ENCODE measurements around the gene CRACDL.
"Not testable (repeated sequence)": the region's sequence is repeated elsewhere in the genome, so short reads cannot be mapped to it uniquely, and the experiment has no call there.

CRACDL gene

DNA sequence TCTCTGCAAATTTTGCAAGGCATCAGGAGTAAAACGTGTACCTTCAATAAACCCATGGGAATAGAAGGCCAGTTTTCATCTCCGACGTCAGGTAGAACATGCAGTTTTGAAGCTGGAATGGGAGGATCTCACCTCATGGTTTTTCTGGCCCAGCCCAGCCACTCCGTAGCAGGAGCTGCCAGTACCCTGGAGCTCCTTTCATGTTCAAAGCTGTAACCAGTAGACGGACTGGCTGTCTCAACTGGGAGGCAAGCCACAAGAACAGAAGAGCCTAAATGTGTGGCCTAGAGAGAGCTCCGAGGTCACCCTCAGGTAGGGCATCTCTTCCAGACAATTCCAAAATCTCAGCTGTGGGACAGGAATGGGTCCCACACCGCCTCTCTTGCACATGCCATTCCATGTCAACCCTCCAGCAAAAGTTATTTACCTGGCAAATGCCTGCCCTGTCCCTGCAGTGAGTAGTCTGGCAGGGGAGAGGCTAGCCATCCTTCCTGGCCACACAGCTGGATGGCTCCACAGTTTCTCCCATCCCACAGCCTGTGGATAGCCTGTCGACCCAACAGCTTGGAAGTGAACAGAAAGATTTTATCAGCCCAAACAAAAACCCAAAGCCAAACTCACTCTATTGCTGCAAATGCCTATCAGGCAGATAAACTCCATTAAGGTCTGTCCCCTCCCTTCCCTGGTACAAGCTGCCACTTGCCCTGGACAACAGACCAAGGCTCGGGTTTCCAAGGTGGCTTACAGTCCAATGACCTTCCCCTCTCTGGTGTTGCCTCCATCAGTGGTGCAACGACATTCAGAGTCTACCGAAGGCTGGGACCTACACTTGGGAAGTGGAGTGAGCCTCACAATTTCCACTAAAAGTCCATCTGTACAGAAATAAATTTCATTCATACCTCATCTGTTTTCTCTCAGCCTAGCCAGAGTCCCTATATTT lies 27.8 kb downstream of the CRACDL start:
- no peak for DNase-seq (ENCODE audit: extremely low read depth in 1 of 2, low read depth in 1 of 2)

DNA sequence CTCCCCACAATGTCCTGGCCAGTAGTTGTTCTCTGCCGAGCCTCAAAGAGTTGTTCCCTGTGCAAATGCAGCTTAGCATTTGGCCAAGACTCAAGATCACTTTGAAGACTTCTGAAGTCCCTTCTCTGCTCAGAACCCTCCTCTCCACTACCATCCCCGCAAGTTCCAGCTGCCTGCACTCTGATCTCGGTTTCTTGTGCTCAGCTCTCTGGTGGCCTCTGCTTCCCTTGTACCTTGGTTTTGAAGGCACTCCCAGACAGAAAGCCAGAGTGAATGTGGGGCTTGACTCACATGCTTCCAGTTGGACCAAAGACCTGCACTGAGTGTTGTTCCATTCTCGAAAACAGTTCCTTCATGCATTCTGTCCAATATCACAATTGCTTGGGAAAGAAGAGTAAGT lies 28.6 kb downstream of the CRACDL start:
- no peak for DNase-seq (ENCODE audit: extremely low read depth in 1 of 2, low read depth in 1 of 2)

DNA sequence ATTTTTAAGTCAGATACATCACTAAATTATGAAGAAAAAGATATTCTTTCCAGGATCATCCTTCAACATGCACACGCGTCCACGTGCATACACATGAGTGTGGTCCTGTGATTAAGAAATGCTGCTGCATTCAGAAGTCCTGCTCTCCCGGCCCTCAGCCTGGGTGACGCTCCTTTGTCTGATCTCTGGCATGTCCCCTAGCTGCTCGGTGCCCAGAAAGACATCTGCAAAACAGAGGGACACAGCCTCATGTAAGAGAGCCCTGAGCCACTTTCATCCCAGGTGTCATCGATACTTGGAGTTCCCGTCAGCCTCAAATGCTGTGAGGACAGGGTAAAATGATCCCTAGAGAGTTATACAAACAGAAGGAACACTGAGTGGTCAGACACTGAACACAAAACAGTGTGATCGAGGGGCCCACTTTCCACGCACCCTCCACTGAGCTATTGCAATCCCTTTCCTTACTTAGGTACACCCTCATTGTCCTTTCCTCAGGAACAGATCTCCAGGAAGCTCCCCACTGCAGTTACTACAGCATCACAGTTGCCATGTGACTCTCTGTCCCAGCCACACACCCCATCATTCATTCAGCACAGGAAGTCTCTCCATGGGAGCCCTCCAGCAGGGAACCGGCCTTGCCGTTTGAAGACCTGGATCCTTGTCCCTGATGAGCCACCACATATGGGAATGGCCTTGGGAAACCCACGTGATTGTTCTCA lies 32.1 kb downstream of the CRACDL start:
- DNase-seq (ENCODE audit: extremely low read depth in 1 of 2, low read depth in 1 of 2) = no peak

DNA sequence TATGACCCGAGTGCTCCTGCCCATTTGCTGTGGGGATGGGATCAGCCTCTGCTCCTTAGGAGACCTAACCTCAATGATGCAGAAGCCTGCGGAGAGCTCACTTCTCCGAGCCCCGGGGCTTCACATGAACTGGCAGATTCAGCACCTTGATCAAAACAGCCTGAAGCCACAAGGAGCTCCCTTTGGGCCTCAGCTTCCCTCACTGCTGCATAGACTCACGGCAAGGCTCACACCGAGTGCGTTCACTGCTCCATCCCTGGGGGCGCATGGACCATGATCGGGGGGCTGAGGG lies 33.0 kb downstream of the CRACDL start:
- no peak for DNase-seq (ENCODE audit: extremely low read depth in 1 of 2, low read depth in 1 of 2)

DNA sequence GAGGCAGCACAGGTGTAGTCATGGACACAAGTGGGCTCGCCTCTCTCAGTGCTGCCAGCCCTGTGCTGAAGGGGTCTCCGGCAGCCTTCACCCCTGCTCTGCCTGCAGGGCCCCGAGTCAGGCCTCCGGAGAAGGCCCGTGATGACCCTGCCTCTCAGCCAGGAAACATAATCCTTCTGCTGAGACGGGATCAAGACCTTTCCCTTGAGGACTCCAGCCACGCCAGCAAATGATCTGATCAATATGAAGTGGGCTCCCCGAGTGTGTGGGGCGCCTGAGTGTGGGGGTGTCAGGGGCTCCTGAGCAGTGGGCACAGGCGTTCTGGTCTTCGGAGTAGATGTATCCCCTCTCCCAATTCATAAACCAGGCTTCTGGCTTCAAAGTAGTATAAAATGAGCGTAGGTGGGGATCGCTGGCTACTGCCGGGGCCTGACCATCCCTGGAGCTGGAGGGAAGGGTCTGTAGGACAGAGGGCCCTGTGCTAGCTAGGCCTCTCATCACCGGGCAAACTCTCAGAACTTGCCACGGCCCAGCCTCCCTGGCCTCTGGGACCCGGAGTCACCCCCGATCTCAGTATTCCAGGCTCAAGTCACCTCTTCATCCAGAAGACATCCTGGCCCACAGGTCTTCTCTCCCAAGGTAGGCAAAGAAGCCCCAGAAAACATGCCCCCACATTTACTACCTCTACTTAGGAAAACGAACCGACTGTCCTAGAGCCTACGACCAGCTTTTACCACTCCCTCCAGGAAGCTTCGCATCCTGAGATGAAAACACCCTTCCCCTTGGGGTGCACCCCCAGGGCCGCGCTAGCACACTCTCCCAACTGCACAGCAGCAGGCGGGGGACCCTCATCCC lies 33.6 kb downstream of the CRACDL start:
- DNase-seq (ENCODE audit: extremely low read depth in 1 of 2, low read depth in 1 of 2) = no peak

DNA sequence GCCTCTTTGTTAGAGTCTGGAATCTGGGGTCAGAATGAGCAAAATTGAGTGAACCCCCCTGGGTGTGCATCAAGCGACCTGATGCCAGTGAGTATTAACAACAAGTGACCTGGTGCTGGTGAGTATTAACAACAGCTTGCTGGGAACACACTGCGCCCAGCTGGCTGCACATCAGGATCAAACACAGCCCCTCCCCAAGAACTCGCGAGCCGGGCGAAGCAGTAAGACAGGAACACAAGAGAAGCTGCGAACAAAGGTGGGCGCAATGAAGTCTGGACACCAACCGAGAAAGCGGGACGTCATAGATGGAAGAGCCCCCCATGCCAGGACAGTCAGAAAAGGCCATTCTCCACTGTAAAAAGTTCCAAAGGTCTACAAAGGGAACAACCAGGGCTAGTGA lies 34.3 kb downstream of the CRACDL start:
- DNase-seq (ENCODE audit: extremely low read depth in 1 of 2, low read depth in 1 of 2) = no peak

DNA sequence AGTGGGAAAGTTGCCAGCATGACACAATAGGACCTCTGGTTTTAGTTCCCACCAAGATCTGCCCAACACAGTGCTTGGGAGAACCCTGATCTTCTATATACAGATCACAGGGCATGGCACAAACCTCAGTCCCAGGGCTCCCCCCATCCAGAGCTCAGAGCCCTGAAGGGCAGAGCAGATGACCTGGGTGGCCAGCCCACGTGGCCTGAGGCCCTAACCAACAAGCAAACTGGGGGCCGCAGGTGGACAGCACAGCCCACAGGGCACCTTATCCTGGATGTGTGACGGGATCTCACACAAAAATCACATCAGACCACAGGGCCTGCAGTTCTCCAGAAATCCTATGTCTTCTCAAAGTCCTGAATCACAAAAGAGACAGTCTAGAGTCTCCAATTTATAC lies 34.7 kb downstream of the CRACDL start:
- DNase-seq (ENCODE audit: extremely low read depth in 1 of 2, low read depth in 1 of 2) = no peak

DNA sequence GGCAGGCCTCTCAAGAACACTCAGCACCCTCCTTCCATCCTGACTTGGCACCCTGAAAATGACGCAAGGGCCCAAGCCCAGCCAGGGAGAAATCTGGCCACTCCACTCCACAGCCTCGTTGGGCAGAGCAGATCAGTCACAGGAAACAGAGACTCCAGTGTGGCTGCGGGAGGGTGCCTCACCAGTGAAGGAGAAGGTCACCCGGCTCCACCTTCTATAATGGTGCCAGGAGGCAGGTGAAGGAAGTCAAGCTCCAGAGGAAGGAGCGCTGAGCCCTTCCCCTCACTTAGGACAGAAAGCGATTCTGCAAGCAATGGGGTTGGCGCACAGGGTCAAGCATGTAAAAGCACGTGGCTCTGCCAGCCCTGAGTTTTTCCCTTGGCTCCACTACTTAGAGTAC lies 35.3 kb downstream of the CRACDL start:
- DNase-seq (ENCODE audit: extremely low read depth in 1 of 2, low read depth in 1 of 2) = no peak

DNA sequence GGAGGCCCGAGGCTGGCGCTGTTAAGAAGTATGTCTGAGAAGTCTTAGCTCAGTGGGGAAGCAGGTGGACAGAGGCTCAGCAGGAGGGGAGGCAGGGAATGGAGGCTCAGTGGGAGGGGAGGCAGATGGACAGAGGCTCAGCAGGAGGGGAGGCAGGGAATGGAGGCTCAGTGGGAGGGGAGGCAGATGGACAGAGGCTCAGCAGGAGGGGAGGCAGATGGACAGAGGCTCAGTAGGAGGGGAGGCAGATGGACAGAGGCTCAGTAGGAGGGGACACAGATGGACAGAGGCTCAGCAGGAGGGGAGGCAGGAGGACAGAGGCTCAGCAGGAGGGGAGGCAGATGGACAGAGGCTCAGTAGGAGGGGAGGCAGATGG lies 36.3 kb downstream of the CRACDL start:
- not testable (repeated sequence) for DNase-seq (ENCODE audit: extremely low read depth in 1 of 2, low read depth in 1 of 2)

DNA sequence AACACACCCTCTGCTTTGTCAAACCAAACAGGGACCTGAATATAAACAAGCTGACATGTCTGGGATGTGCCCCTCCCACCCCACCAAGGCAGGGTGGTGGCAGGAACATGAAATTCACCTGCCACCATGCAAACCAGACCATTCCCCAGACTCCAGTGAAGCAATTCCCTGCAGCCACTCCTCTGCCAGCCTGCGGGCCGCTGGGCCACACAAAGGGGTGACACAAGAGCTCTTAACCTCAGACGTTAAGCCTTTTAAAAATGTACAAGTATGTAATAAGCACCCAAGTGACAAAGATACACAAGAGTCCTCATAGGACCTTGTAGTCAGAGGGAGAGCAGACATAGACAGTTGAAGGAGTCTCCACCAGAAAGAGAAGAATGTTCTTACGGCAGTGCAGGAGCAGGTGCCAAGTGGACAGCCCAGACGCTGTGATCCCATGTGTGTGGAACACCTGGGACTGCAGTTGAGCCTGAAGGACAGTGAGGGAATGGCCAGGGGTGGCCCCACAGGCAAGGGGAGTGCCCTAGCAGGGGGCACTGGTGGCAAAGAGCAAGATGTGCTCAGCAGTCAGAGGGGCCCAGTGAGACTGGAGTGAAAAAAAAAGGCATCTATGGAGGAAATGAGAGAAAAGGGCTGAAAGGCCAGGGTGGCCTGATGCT lies 36.9 kb downstream of the CRACDL start:
- no peak for DNase-seq (ENCODE audit: extremely low read depth in 1 of 2, low read depth in 1 of 2)

DNA sequence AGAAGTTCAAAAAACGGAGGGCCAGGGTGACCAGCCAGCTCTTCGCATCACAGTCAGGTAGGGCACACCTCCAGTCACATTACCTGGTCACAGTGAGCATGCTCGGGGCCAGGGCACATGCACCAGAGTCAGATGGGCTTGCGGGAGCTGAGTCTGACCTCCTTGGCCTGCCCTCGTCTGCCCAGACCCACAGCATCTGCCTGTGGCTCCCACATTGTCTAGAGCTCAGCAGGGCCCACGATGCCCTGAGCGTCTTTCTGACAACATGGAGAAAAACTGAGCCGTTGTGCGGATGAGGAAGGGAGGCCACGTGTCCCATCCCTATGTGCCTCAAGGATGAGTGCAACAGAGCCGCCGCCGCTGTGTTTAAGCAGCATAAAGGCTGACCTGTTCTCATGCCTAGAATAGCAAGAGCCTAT lies 37.6 kb downstream of the CRACDL start:
- DNase-seq (ENCODE audit: extremely low read depth in 1 of 2, low read depth in 1 of 2) = no peak

DNA sequence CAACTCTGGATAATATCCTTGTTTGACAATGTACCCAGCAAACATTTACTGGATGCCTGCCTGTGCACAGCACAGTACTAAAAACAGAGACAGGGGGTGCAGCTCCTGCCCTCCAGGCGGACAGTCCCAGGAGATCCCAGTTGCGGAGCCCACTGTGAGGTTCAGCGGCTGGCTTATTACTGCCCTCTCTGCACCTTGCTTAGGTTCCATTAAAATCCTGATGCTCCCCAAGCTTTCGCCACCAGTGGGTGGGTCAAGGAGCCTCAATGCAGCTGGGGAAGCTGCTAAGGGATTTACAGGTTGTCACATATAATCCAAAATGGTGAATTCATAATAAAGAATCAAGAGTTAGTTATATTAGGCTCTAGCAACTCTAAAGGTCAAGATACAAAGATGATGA lies 38.3 kb downstream of the CRACDL start:
- no peak for DNase-seq (ENCODE audit: extremely low read depth in 1 of 2, low read depth in 1 of 2)

DNA sequence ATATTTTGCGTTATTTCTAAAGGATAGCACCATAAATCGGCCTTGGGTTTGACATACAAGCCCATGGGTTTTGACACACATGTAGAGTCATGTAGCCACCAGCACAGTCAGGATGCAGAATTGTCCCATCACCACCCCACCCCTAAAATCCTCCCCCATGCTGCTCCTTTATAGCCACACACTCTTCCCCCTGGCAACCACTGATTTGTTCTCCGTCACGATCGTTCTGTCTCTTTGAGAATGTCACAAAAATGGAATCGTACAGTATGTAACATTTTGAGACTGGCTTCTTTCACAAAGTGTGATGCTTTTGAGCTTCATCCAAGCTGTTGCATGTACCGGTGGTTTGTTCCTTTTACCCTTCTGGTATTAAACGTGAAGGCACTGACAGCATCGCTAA lies 39.1 kb downstream of the CRACDL start:
- DNase-seq (ENCODE audit: extremely low read depth in 1 of 2, low read depth in 1 of 2) = no peak

DNA sequence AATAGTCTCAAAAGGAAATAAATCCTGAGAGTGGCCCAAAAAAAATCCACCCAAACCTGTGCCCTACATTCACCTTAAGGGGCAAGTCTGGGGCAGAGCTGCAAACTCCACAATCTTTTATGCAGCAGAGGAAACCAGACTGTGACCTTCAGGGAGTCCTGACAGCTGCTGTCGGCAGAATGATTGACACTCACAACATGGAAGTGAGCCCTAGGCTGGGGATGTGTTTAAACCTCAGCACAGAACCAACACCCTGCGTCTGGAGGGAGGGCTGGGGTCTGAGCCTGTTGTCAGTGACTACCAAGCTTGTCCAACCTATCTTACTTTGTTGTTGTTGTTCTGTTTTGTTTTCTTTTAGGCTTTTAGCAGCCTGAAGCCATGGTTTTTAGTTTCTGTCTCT lies 39.6 kb downstream of the CRACDL start:
- DNase-seq (ENCODE audit: extremely low read depth in 1 of 2, low read depth in 1 of 2) = no peak

DNA sequence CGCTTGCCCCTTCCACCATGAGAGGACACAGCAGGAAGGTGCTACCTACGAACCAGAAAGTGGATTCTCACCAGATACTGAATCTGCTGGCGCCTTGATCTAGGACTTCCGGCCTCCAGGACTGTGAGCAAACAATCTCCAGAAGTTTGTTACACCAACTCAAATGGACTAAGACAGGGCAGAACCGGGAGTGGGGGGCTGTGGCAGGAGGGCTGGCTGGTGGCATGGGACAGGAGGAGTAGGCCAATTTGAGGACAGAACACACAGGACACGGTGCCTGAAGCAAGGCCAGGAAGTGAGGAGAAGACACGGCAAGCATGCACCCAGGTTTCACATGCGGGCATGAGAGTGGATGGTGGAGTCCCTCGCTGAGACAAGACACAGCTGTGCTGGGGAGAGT lies 40.1 kb downstream of the CRACDL start:
- no peak for DNase-seq (ENCODE audit: extremely low read depth in 1 of 2, low read depth in 1 of 2)

DNA sequence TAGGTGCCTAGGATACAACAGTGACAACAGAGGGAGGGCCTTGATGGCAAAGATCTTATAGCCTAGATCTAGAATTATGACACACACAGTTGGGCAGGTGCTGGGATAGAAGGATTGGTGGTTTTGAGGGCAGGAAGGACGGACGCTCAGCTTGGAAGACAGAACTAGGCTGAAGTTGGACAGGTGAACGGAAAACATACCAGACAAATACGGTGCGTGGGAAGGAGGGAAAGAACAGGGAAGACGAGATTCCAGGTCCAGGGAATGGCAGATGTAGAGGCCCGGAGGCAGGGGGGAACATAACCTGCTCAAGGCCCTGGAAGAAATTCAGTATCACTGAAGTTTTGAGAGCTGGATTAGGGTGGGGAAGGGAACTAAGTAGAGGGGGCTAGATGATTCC lies 40.8 kb downstream of the CRACDL start:
- DNase-seq (ENCODE audit: extremely low read depth in 1 of 2, low read depth in 1 of 2) = no peak

DNA sequence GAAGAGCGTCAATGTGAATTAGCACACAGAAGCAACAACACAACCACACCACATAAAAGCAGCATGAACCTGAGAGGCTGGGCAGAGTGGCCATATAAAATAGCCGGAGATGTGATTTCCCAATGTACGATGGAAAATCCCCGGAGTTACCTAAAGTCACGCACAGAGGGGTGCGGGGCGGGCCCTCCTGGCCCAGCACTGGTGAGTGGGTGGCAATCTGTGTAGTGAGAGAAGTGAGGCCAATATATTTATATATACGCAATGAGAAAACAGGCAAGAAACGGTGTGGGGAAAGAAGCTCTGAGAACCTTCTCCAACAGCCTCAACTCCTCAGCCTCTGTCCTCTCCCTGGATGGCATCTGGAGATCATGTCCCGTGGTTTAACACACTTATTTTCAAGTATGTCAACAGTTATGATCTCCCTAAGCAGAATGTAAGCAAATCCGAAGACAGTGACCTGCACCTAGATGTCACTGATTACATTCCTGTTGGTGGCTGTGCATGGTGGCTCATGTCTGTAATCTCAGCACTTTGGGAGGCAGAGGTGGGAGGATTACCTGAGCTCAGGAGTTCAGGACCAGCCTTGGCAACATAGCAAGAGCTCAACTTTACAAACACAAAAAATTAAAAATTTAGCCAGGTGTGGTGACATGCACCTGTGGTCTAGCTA lies 41.6 kb downstream of the CRACDL start:
- no peak for DNase-seq (ENCODE audit: extremely low read depth in 1 of 2, low read depth in 1 of 2)

DNA sequence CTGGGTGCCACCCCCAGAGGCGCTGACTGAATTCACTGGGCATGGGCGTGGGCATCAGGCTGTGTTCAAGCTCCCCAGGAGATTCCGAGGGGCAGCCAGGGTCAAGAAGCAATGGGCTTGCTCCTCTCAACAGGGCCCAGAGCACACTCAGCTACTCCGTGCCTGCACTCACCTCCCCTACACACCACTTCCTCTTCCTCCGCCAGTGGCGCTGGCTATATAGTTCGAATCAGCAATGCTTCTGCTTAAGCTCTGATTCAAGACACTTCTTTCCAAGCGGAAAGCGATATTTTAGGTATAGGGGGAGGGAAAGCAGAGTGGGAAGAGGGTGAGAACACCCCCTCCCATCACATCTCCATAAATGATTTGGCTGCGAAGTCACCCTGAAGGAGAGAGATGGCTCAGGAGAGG lies 42.1 kb downstream of the CRACDL start:
- no peak for DNase-seq (ENCODE audit: extremely low read depth in 1 of 2, low read depth in 1 of 2)

DNA sequence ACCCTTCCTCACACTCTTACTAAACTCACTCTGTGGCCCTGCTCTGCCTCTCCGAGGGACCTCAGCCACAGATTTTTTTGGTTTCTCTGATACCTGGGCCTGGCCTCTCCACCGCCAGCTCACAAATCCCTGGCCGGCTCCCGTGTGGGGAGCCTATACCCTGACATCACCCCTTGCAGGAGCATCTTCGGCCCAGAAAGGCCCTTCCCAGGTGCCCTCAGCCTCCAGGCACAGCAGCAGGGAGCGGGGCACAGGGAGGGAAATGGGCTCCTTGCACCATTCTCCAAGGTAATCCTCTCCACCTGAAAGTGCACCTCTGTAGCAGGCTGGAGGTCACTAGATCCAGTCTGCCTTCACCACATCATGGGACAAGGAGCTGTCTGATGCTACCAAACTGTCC lies 43.2 kb downstream of the CRACDL start:
- DNase-seq (ENCODE audit: extremely low read depth in 1 of 2, low read depth in 1 of 2) = no peak

DNA sequence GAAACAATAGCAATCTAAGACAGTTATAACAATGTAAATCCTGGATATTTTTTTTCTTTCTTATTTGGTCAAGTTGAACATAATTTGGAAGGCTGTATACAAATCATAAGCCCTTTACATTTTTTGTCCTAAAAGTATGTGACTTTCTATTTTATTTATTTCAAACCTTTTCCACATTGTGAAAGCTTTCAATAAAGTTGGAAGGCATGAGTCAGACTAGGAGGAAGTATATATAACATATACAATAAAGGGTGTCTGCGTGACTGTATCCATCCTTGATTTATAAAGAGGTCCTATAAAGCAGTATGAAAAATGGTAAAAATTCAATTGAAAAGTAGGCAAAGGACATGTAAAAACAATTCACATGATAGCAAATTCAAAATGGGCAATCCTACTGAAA lies 44.4 kb downstream of the CRACDL start:
- DNase-seq (ENCODE audit: extremely low read depth in 1 of 2, low read depth in 1 of 2) = no peak
